Epithelial cell of esophagus (primary cell): ENCODE results near the gene STRA6.

Experiments
- DNase-seq: peaks from one replicate; pipeline ENCODE4 v3.0.0; 2010; ENCODE audit warnings: low read depth
- H3K4me3 ChIP-seq: 2 replicates; pipeline ENCODE4 v1.5.1; 2011; ENCODE audit warnings: mild to moderate bottlenecking, low read length, control low read depth
- CTCF ChIP-seq: IDR thresholded peaks from 2 replicates; pipeline ENCODE4 v1.5.1; 2011; ENCODE audit warnings: low read depth, mild to moderate bottlenecking, low read length, control low read depth, inconsistent platforms; ENCODE audit not compliant: insufficient read depth; ENCODE audit errors: missing control alignments

The STRA6 gene

GRCh38 chr15:74182131-74182530 is 20.5 kb downstream of the STRA6 start:
- no peak for TF ChIP-seq CTCF
- DNase-seq, result no peak
- no peak overlapping the region for H3K4me3 ChIP-seq

- TF ChIP-seq CTCF, result no peak
- no peak for DNase-seq
- H3K4me3 ChIP-seq, result no peak overlapping the region
Observed at GRCh38 chr15:74180881-74181602, 21.5 kb downstream of the STRA6 start.

GRCh38 chr15:74179983-74180880 is 22.4 kb downstream of the STRA6 start:
- no peak overlapping the region for H3K4me3 ChIP-seq
- DNase-seq, result no peak
- no peak for TF ChIP-seq CTCF

GRCh38 chr15:74179101-74179841 is 23.3 kb downstream of the STRA6 start:
- TF ChIP-seq CTCF, result no peak
- no peak overlapping the region for H3K4me3 ChIP-seq
- no peak for DNase-seq

GRCh38 chr15:74178326-74179100 is 24.1 kb downstream of the STRA6 start:
- DNase-seq, result no peak
- TF ChIP-seq CTCF, result no peak
- no peak overlapping the region for H3K4me3 ChIP-seq
